ENCODE results near the gene FAM217B.

FAM217B gene

DNA sequence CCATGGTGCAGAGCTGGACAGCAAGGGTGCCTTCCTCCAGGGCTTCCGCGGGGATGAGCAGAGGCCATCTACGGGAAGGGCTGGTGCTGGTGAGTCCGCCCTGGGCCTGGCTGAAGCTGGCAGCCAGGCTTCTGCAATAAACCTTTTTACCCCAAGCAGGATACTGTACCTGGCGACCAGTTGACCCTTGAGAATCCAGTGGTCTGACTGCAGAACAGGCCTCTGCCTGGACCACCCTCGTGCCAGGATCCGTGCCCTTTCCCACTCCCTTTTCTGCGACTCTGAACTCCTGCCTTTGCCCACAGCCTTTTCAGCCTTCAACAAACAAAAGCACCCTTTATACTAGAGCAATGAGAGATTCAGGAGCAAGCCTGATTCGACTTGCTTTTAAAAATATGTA lies 36.9 kb downstream of the FAM217B start:
- DNase-seq (ENCODE audit: low read depth): no peak

DNA sequence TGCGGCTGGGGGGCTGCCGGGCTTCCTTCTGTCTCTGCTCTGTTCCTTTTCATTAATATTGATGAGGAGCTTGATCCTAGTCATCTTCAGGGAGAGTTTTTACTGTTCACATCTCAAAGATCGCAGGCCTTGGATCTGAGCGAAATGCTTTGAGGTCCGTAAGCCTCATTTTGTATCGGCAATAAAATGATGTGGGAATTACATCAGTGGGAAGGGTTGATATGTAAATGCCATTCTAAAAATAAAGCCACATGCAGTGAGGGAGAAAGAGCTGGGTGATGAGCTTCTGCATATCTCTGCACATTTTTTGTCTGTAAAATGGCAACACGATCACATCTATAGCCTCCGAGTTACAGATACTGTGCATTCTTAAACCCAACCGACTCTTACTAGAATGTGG lies 42.9 kb downstream of the FAM217B start:
- no peak for DNase-seq (ENCODE audit: low read depth)

DNA sequence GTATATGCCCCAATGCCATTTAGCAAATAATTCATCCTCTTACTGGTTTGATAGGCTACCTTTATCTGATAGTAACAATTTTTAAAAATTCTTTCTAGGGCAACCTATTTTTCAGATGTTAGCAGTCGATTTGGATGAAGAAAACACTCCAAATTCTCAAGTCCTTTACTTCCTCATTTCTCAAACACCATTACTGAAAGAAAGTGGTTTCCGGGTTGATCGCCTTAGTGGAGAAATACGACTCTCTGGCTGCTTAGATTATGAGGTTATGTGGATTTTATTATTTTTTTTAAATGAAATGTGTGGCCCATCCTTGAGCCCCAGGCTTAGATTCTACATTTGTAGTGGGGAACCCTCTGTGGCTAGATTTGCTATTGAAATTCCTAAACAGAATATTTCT lies 44.4 kb downstream of the FAM217B start:
- no peak for DNase-seq (ENCODE audit: low read depth)

DNA sequence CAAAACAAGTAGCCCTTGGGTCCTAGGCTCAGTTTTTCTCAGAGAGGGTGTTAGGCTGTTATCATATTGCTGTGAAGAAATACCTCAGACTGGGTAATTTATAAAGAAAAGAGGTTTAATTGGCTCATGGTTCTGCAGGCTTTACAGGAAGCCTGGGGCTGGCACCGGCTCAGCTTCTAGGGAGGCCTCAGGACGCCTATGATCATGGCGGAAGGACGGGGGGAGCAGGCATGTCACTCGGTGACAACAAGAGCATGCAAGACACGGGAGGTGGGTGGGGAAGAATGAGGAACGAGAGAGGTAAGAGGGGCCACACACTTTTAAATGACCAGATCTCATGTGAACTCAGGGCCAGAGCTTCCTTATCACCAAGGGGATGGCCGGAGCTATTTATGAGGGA lies 45.0 kb downstream of the FAM217B start:
- no peak for DNase-seq (ENCODE audit: low read depth)

DNA sequence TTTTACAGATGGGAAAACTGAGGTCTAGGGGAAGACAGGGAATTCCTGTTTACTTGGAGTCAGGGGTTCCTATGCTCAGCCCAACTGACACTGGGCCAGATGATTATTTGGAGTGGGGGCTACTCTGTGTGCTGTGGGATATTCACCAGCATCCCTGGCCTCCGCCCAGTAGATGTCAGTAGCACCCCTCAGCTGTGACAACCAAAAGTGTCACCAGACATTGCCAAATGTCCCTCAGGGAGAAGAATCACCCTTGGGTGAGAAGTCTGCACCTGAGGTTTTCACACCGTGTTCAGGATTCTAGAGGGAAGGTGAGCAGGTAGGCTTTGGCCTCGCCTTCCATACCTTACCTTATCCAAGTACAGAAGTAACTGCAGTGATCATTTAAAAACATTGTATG lies 45.7 kb downstream of the FAM217B start:
- DNase-seq (ENCODE audit: low read depth): no peak

DNA sequence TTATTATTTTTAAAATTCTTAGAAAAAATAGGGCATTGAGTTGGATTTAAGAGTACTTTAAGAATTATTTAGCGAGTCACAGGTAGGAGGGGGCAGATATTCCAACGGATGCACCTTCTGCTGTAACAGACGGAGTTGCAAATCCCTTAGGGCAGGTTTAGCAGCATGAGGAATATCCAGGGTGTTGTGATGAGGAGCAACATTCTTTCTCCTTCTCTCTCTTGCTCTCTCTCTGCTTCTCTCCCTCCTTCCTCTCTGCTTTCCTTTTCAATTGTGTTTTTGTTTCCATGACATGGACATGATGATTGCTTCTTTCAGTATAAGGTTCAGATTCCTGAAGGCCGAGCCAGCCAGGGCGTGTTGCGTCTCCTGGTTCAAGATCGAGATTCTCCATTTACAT lies 46.9 kb downstream of the FAM217B start:
- no peak for DNase-seq (ENCODE audit: low read depth)

DNA sequence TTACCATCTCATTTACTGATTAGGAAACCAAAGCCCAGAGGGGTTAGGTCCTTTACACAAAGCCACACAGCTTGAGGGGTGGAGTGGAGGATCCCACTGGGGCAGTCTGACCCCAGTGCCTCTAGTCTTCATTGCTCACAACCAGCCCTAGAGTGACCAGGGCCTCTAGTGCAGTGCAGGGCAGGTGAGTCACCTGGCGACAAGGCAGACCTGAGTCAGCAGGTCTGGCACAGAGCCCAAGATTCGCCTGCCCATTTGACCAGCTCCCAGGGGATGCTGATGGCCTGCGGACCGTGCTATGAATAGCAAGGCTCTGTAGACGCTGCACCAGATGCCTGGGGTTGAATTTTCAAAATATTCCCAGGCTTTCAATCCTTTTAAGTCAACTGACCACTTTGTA lies 48.0 kb downstream of the FAM217B start:
- no peak for DNase-seq (ENCODE audit: low read depth)

DNA sequence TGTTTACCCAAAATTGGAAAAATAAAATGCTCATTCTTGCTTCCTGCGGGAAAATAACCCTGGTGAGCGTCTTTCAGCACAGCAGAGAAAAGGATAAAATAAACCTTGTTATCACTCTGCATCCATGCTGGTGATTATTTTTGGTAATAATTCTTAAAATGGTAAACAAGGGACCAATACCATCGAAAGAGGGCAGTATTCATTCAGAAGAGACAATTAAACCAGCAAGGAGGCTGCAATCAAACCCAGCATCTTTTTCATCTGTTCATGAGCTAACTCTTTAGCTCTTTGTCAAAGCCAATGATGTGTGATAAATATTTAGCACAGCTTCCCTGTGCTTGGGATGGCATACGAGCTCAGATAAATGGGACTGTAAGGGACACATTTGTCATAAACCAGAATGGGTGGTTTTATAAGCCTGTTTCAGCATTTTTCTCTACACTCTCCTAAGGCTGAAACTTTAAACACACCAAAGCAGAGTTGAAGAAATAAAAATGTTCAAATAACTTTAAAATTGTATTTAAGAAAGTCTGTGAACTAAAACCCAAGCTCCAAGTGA lies 52.4 kb downstream of the FAM217B start:
- DNase-seq (ENCODE audit: low read depth): no peak

DNA sequence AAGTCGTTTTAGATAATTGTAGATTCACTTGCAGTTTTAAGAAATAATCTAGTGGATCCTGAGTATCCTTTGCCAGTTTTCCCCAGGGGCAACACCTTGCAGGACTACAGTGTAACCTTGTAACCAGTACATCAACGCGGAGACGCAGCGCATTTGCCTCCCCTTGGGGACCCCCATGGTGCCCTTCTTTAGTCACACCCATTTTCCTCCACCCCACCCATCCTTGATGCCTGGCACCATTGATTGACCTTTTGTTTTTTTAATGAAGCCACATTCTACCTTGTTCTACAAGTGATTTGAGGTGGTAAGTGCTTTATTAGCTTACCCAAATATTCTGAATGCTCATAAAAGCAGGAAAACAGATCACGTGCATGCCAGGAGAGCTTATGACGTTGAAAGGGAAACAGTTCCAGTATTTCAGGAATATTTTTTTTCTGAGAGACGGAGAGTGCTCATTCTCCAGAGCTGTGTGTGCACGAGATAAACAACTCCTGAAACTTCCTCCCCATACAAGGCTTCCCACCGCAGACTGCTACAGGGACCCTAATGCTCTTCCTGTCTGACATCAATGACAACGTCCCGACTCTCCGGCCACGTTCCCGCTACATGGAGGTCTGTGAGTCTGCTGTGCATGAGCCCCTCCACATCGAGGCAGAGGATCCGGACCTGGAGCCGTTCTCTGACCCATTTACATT lies 53.7 kb downstream of the FAM217B start:
- DNase-seq (ENCODE audit: low read depth): no peak

DNA sequence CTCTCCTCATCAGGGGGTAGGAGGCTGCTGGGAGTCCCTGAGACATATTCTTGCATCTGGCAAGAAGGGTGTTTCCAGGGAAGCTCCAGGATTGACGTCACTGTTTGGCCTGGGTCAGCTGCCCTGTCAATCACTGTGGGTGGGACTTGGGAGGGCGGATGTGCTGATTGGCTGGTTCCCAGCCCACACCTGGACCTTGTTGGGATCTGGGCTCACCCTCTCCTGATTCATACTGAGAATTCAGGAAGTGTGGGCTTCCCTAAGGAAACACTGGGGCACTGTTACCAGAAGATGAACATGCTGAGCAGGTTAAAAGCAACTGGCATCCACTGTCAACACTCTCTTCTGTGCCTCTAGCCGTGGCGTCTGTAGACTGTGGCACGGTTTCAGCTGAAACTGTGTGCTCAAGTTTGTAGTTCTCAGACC lies 54.5 kb downstream of the FAM217B start:
- DNase-seq (ENCODE audit: low read depth): no peak

DNA sequence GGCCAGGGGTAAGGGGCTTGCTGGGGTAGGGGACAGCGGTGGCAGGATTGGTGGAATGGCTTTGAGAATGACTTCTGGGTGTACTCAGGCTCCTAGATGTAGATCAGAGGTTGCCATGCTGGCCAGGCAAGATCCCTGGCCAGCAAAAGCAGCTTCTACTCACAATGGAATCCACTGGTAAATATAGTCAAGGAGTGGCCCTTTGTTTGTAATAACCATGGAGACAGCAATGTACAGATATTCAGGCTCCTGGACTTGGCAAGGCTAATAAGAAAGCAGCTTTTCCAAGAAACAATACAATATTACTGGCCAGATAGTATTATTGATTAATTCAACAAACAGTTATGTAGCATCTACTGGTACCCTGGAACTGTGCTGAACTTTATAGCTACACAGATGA lies 55.9 kb downstream of the FAM217B start:
- DNase-seq (ENCODE audit: low read depth): no peak

DNA sequence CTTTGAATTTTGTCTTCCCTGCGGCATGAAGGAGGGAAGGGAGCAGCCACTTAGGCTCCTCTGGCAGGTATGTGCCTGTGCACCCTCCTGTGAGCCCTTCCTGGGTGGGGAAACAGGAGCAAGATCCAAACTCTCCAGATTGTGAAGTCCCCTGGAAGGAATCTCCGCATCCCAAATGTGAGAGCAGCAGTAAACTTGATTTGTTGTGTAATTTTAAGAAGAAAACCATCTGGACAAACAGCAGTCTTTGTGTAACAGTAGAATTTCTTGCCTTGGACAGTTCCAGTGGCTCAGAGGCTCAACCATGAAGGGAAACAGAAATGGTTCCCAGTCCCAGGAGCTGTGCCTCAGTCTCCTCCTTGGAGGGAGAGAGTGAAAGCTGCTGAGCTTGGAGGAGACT lies 57.7 kb downstream of the FAM217B start:
- no peak for DNase-seq (ENCODE audit: low read depth)
